Measurements from ENCODE around the gene MRPL37.

Gene MRPL37

GRCh38 chr1:54238353-54239034, 38.5 kb downstream of the MRPL37 start:
- in situ Hi-C loops (cut with MboI; ENCODE audit: low sequenced_read_pairs) = no loop called here

- in situ Hi-C loops (cut with MboI; ENCODE audit: low sequenced_read_pairs) = no loop called here
Measured at GRCh38 chr1:54239035-54239383, 39.0 kb downstream of the MRPL37 start.

- in situ Hi-C loops (cut with MboI; ENCODE audit: low sequenced_read_pairs) = no loop called here
Measured at GRCh38 chr1:54239631-54240031, 39.7 kb downstream of the MRPL37 start.

- in situ Hi-C loops (cut with MboI; ENCODE audit: low sequenced_read_pairs) = no loop called here
Measured at GRCh38 chr1:54240741-54241335, 40.9 kb downstream of the MRPL37 start.

- in situ Hi-C loops (cut with MboI; ENCODE audit: low sequenced_read_pairs) = no loop called here
Measured at GRCh38 chr1:54241364-54241763, 41.4 kb downstream of the MRPL37 start.

GRCh38 chr1:54243022-54243421, 43.1 kb downstream of the MRPL37 start:
- in situ Hi-C loops (cut with MboI; ENCODE audit: low sequenced_read_pairs) = no loop called here

GRCh38 chr1:54244655-54245054, 44.7 kb downstream of the MRPL37 start:
- in situ Hi-C loops (cut with MboI; ENCODE audit: low sequenced_read_pairs) = no loop called here

GRCh38 chr1:54245501-54245900, 45.5 kb downstream of the MRPL37 start:
- in situ Hi-C loops (cut with MboI; ENCODE audit: low sequenced_read_pairs) = no loop called here

- in situ Hi-C loops (cut with MboI; ENCODE audit: low sequenced_read_pairs) = no loop called here
Measured at GRCh38 chr1:54246116-54246721, 46.3 kb downstream of the MRPL37 start.

GRCh38 chr1:54247863-54248515, 48.0 kb downstream of the MRPL37 start:
- in situ Hi-C loops (cut with MboI; ENCODE audit: low sequenced_read_pairs) = no loop called here

GRCh38 chr1:54248966-54249365, 49.0 kb downstream of the MRPL37 start:
- in situ Hi-C loops (cut with MboI; ENCODE audit: low sequenced_read_pairs) = no loop called here

GRCh38 chr1:54249819-54250435, 50.0 kb downstream of the MRPL37 start:
- in situ Hi-C loops (cut with MboI; ENCODE audit: low sequenced_read_pairs) = no loop called here

- in situ Hi-C loops (cut with MboI; ENCODE audit: low sequenced_read_pairs) = no loop called here
Measured at GRCh38 chr1:54250670-54251069, 50.7 kb downstream of the MRPL37 start.

GRCh38 chr1:54252371-54252936, 52.5 kb downstream of the MRPL37 start:
- in situ Hi-C loops (cut with MboI; ENCODE audit: low sequenced_read_pairs) = no loop called here

GRCh38 chr1:54253480-54253879, 53.5 kb downstream of the MRPL37 start:
- in situ Hi-C loops (cut with MboI; ENCODE audit: low sequenced_read_pairs) = no loop called here

GRCh38 chr1:54254055-54254454, 54.1 kb downstream of the MRPL37 start:
- in situ Hi-C loops (cut with MboI; ENCODE audit: low sequenced_read_pairs) = no loop called here

- in situ Hi-C loops (cut with MboI; ENCODE audit: low sequenced_read_pairs) = no loop called here
Measured at GRCh38 chr1:54255026-54255702, 55.2 kb downstream of the MRPL37 start.

GRCh38 chr1:54256522-54257345, 56.8 kb downstream of the MRPL37 start:
- in situ Hi-C loops (cut with MboI; ENCODE audit: low sequenced_read_pairs) = no loop called here

- in situ Hi-C loops (cut with MboI; ENCODE audit: low sequenced_read_pairs) = no loop called here
Measured at GRCh38 chr1:54257346-54257620, 57.3 kb downstream of the MRPL37 start.

- in situ Hi-C loops (cut with MboI; ENCODE audit: low sequenced_read_pairs) = no loop called here
Measured at GRCh38 chr1:54257876-54258275, 57.9 kb downstream of the MRPL37 start.
